Right atrium auricular region (tissue), 2 donors: Measurements from ENCODE around the gene ATRAID. TPM values are rescaled to one million over a fixed set of nuclear protein-coding genes. Genes with fewer than 3 reads are reported as not detected.

Experiments used
- DNase-seq: peaks from one replicate; pipeline ENCODE4 v3.0.0-alpha.2; 2019; ENCODE audit warnings: low spot score
- H3K27ac ChIP-seq, 2 donors: fragments of 200-600 bp; sonication (generic); 1 replicate in 1 of 2; 2 replicates in 1 of 2; pipeline ENCODE4 v1.5.1; 2016 to 2019
- H3K27me3 ChIP-seq, 2 donors: fragments of 200-600 bp; sonication (generic); one replicate each; pipeline versions ENCODE4 v1.5.1 to v1.6.0; 2017 to 2019
- H3K36me3 ChIP-seq: fragments of 200-600 bp; sonication (generic); one replicate; pipeline ENCODE4 v1.5.1; 2016
- H3K4me1 ChIP-seq, 2 donors: fragments of 200-600 bp; sonication (generic); one replicate each; pipeline versions ENCODE4 v1.5.1 to v1.6.0; 2017 to 2019
- H3K4me3 ChIP-seq, 2 donors: fragments of 200-600 bp; sonication (generic); 1 replicate in 1 of 2; 2 replicates in 1 of 2; pipeline ENCODE4 v1.5.1; 2017 to 2019; ENCODE audit warnings: mild to moderate bottlenecking in 1 of 2, moderate library complexity in 1 of 2
- H3K9me3 ChIP-seq, 2 donors: fragments of 200-600 bp; sonication (generic); one replicate each; pipeline ENCODE4 v1.5.1; 2019
- CTCF ChIP-seq, 2 donors: fragments of 200-600 bp; sonication (generic); IDR thresholded peaks; one replicate each; pipeline ENCODE4 v1.5.1; 2019; ENCODE audit warnings: antibody characterized with exemption in 2 of 2
- total RNA-seq, 2 donors: library from RNA; depleted of rRNA; stranded (reverse); fragments of >200 nt; gene quantifications; one replicate each; pipeline ENCODE4 v1.1.0, GENCODE V29; 2016

The ATRAID gene
- total RNA-seq, 2 donors from 2014 or later: 193 TPM

- H3K4me3 ChIP-seq: peak overlapping the region in 1 of 2 donors; percentile 57
- no peak for TF ChIP-seq CTCF (IDR thresholded peaks at IDR 0.05)
- H3K36me3 ChIP-seq: no peaks in the 10 kb centered on the region
- peaks cover 0 to 18% of the 10 kb centered on the region in 2 donors for H3K27me3 ChIP-seq
- H3K4me1 ChIP-seq: peaks cover 0 to 44% of the 10 kb centered on the region in 2 donors
- H3K27ac ChIP-seq: no peak overlapping the region
- H3K9me3 ChIP-seq: no peaks in the 10 kb centered on the region
- DNase-seq: no peak
Measured at GRCh38 chr2:27261241-27261925, 49.5 kb downstream of the ATRAID start.

- H3K27ac ChIP-seq: no peak overlapping the region
Measured at GRCh38 chr2:27261926-27262298, 50.1 kb downstream of the ATRAID start.

GRCh38 chr2:27262379-27263286 lies 50.8 kb downstream of the ATRAID start, which contains the start of gene SLC30A3:
SLC30A3 (minus strand) TSS chr2:27263047; CDS start chr2:27262906, 141 bp downstream.
- Histone ChIP-seq H3K9me3 (no peaks in the 10 kb centered on the region), H3K36me3 (no peaks in the 10 kb centered on the region), H3K4me3 (peak within 1 kb of the TSS; percentile 52 to 57), H3K27ac (peak within 1 kb of the TSS; percentile 6 to 72), H3K4me1 (peaks cover 0 to 44% of the 10 kb centered on the region in 2 donors), H3K27me3 (peaks cover 0 to 18% of the 10 kb centered on the region in 2 donors)
- DNase-seq: no peak
- TF ChIP-seq CTCF (IDR thresholded peaks at IDR 0.05): peak in 1 of 2 donors; percentile 14

More at GRCh38 chr2:27261926-27262298, 50.1 kb downstream of the ATRAID start:
- DNase-seq: no peak
- Histone ChIP-seq H3K9me3 (no peaks in the 10 kb centered on the region), H3K27me3 (peaks cover 0 to 18% of the 10 kb centered on the region in 2 donors), H3K4me3 (peak overlapping the region; percentile 52 to 57), H3K36me3 (no peaks in the 10 kb centered on the region), H3K4me1 (peaks cover 0 to 44% of the 10 kb centered on the region in 2 donors)
- TF ChIP-seq CTCF (IDR thresholded peaks at IDR 0.05): no peak

GRCh38 chr2:27263287-27264252 lies 51.7 kb downstream of the ATRAID start:
- Histone ChIP-seq H3K27me3 (peaks cover 0 to 18% of the 10 kb centered on the region in 2 donors), H3K27ac (peak overlapping the region; percentile 6 to 72)
- DNase-seq: no peak

More at GRCh38 chr2:27263287-27264252, 51.7 kb downstream of the ATRAID start:
- H3K4me3 ChIP-seq: peak overlapping the region; percentile 52 to 57
- TF ChIP-seq CTCF (IDR thresholded peaks at IDR 0.05): no peak
- peaks cover 0 to 44% of the 10 kb centered on the region in 2 donors for H3K4me1 ChIP-seq
- no peaks in the 10 kb centered on the region for H3K9me3 ChIP-seq
- no peaks in the 10 kb centered on the region for H3K36me3 ChIP-seq
